ENCODE measurements around the gene CSRP1.

Gene CSRP1

DNA sequence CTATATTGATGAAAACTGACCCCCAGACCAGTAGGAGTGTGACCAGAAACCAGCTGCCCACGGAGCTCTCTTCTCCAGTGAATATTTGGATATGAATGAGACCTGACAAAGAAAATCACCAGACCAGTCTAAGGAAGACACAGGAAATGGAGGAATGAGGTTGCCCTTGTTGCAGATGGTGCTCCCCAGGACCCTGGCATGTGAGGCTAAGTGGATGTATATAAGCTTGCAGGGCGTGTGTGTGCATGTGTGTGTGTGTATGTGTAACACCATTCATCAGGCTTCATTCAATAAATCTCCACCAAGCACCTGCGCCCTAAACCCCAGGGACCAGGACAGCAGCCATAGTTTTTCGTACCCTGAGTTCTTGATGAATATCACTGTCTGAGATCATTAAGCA, 52.3 kb downstream of the CSRP1 start:
- Histone ChIP-seq H3K36me3 (replicated peaks) (no peaks in the 10 kb centered on the region), H3K27me3 (replicated peaks) (no peaks in the 10 kb centered on the region), H3K4me3 (ENCODE audit: low read depth, low read length) (no peak overlapping the region), H3K27ac (no peak overlapping the region)
- in situ Hi-C loops (cut with HindIII; ENCODE audit: low pct_ligation_motif_present, low sequenced_read_pairs) = no loop called here
- no peak for DNase-seq
- TF ChIP-seq, protein P1, sequence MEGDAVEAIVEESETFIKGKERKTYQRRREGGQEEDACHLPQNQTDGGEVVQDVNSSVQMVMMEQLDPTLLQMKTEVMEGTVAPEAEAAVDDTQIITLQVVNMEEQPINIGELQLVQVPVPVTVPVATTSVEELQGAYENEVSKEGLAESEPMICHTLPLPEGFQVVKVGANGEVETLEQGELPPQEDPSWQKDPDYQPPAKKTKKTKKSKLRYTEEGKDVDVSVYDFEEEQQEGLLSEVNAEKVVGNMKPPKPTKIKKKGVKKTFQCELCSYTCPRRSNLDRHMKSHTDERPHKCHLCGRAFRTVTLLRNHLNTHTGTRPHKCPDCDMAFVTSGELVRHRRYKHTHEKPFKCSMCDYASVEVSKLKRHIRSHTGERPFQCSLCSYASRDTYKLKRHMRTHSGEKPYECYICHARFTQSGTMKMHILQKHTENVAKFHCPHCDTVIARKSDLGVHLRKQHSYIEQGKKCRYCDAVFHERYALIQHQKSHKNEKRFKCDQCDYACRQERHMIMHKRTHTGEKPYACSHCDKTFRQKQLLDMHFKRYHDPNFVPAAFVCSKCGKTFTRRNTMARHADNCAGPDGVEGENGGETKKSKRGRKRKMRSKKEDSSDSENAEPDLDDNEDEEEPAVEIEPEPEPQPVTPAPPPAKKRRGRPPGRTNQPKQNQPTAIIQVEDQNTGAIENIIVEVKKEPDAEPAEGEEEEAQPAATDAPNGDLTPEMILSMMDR (IDR thresholded peaks at IDR 0.05; ENCODE audit: low read depth, low read length, missing control alignments) = no peak

- DNase-seq = no peak
- TF ChIP-seq, protein P1 (IDR thresholded peaks at IDR 0.05; ENCODE audit: low read depth, low read length, missing control alignments) = no peak
- no peak overlapping the region for H3K4me3 ChIP-seq (ENCODE audit: low read depth, low read length)
- no peaks in the 10 kb centered on the region for H3K27me3 ChIP-seq (replicated peaks)
- H3K27ac ChIP-seq = no peak overlapping the region
- in situ Hi-C loops (cut with HindIII; ENCODE audit: low pct_ligation_motif_present, low sequenced_read_pairs) = no loop called here
- H3K36me3 ChIP-seq (replicated peaks) = no peaks in the 10 kb centered on the region
Observed at GRCh38 chr1:201452866-201453265, 54.1 kb downstream of the CSRP1 start.

GRCh38 chr1:201450721-201451291, 56.1 kb downstream of the CSRP1 start:
- TF ChIP-seq, protein P1 (IDR thresholded peaks at IDR 0.05; ENCODE audit: low read depth, low read length, missing control alignments) = no peak
- peak; percentile 68 for DNase-seq
- Histone ChIP-seq H3K27ac (peak overlapping the region; percentile 11), H3K4me3 (ENCODE audit: low read depth, low read length) (no peak overlapping the region), H3K36me3 (replicated peaks) (no peaks in the 10 kb centered on the region), H3K27me3 (replicated peaks) (no peaks in the 10 kb centered on the region)
- in situ Hi-C loops (cut with HindIII; ENCODE audit: low pct_ligation_motif_present, low sequenced_read_pairs) = no loop called here

GRCh38 chr1:201448990-201449389, 57.9 kb downstream of the CSRP1 start:
- in situ Hi-C loops (cut with HindIII; ENCODE audit: low pct_ligation_motif_present, low sequenced_read_pairs) = no loop called here
- TF ChIP-seq, protein P1 (IDR thresholded peaks at IDR 0.05; ENCODE audit: low read depth, low read length, missing control alignments) = no peak
- Histone ChIP-seq H3K4me3 (ENCODE audit: low read depth, low read length) (no peak overlapping the region), H3K27me3 (replicated peaks) (no peaks in the 10 kb centered on the region), H3K27ac (no peak overlapping the region), H3K36me3 (replicated peaks) (no peaks in the 10 kb centered on the region)
- no peak for DNase-seq

- TF ChIP-seq, protein P1 (IDR thresholded peaks at IDR 0.05; ENCODE audit: low read depth, low read length, missing control alignments) = peak; percentile 92
- peak; percentile 65 for DNase-seq
- H3K36me3 ChIP-seq (replicated peaks) = no peaks in the 10 kb centered on the region
- in situ Hi-C loops (cut with HindIII; ENCODE audit: low pct_ligation_motif_present, low sequenced_read_pairs) = no loop called here
- no peak overlapping the region for H3K4me3 ChIP-seq (ENCODE audit: low read depth, low read length)
- H3K27ac ChIP-seq = no peak overlapping the region
- no peaks in the 10 kb centered on the region for H3K27me3 ChIP-seq (replicated peaks)
Observed at GRCh38 chr1:201447903-201448871, 58.7 kb downstream of the CSRP1 start.
